ENCODE data around the gene XYLB. TPM values are rescaled to one million over a fixed set of nuclear protein-coding genes. Genes with fewer than 3 reads are reported as not detected.

XYLB gene
- polyA plus RNA-seq, 1 of the 3 experiments (the other 2 are of a cell fraction), result 2.7 TPM

GRCh38 chr3:38455639-38456430 lies 109.2 kb downstream of the XYLB start:
- no peaks in the 10 kb centered on the region for H3K9me2 ChIP-seq
- no peaks in the 10 kb centered on the region for H3K9me3 ChIP-seq
- peak overlapping the region; percentile 84 to 87 for H3K4me3 ChIP-seq (ENCODE audit: low read depth in 2 of 2, low read length in 1 of 2)
- H3K9ac ChIP-seq, result peak overlapping the region; percentile 93; the same call in 1 of the 2 replicates
- H3K27me3 ChIP-seq (ENCODE audit: insufficient read depth), result no peaks in the 10 kb centered on the region
- TF ChIP-seq RFX5 (IDR thresholded peaks at IDR 0.05; ENCODE audit: low read length) (no peak), TEAD4 (IDR thresholded peaks at IDR 0.05; ENCODE audit: borderline replicate concordance, insufficient read depth) (no peak), EZH2phosphoT487 (IDR thresholded peaks at IDR 0.05; ENCODE audit: borderline replicate concordance, low read depth) (no peak), TAF1 (IDR thresholded peaks at IDR 0.05; ENCODE audit: borderline replicate concordance, low read depth, low read length) (no peak)
- H3K36me3 ChIP-seq (replicated peaks in 1 of 2; ENCODE audit: control insufficient read depth in 1 of 2, insufficient read depth in 2 of 2, low read length in 1 of 2), result no peaks in the 10 kb centered on the region
- DNase-seq, result peak; percentile 58
- peak overlapping the region in 1 of 2 experiments; percentile 25; a peak in 3 of 4 replicates for H3K27ac ChIP-seq (ENCODE audit: low read depth in 2 of 2, low read length in 1 of 2)
- H4K20me1 ChIP-seq (ENCODE audit: insufficient read depth), result peaks cover 27% of the 10 kb centered on the region
- CTCF ChIA-PET, result interaction anchor here (0.7 to 2.2 kb wide), 8 partner anchors 12 to 199 kb away, joined by 3 to 16 read pairs (median 3); partner anchors contain the start of genes EXOG and XYLB
- H3K4me2 ChIP-seq, result peak overlapping the region; percentile 93
- peaks cover 50% of the 10 kb centered on the region for H3K79me2 ChIP-seq (ENCODE audit: insufficient read depth)
- peak overlapping the region; percentile 70; the same call in 1 of the 2 replicates for H2AFZ ChIP-seq (ENCODE audit: low read depth)
- no peaks in the 10 kb centered on the region for H3F3A ChIP-seq (replicated peaks; ENCODE audit: insufficient read depth)
- POLR2A ChIA-PET, result interaction anchor here (2.0 kb wide), 1 partner anchor 109 kb away, joined by 7 read pairs; the partner anchor contains the start of gene XYLB
- whole genome bisulfite sequencing (ENCODE audit: low lambda C conversion rate), result 61% methylated on average over 4 of the region's 15 CpGs
- H3K4me1 ChIP-seq (ENCODE audit: control insufficient read depth in 1 of 2, insufficient read depth in 2 of 2, low read depth in 1 of 2, low read length in 1 of 2), result peaks cover 0 to 37% of the 10 kb centered on the region in 2 experiments; a peak in 2 of 4 replicates

- H3K9me3 ChIP-seq, result no peaks in the 10 kb centered on the region
- 92% methylated on average over 8 of the region's 9 CpGs for WGBS (ENCODE audit: low lambda C conversion rate)
- H3F3A ChIP-seq (replicated peaks; ENCODE audit: insufficient read depth), result no peaks in the 10 kb centered on the region
- no peak overlapping the region for H3K4me2 ChIP-seq
- no peak overlapping the region for H3K4me3 ChIP-seq (ENCODE audit: low read depth in 2 of 2, low read length in 1 of 2)
- H3K79me2 ChIP-seq (ENCODE audit: insufficient read depth), result peaks cover 50% of the 10 kb centered on the region
- H3K27me3 ChIP-seq (ENCODE audit: insufficient read depth), result no peaks in the 10 kb centered on the region
- H2AFZ ChIP-seq (ENCODE audit: low read depth), result no peak overlapping the region
- H3K27ac ChIP-seq (ENCODE audit: low read depth in 2 of 2, low read length in 1 of 2), result no peak overlapping the region
- peaks cover 0 to 37% of the 10 kb centered on the region in 2 experiments; a peak in 2 of 4 replicates for H3K4me1 ChIP-seq (ENCODE audit: control insufficient read depth in 1 of 2, insufficient read depth in 2 of 2, low read depth in 1 of 2, low read length in 1 of 2)
- H3K9ac ChIP-seq, result no peak overlapping the region
- TF ChIP-seq NFIC (IDR thresholded peaks at IDR 0.05; ENCODE audit: borderline replicate concordance), result no peak
- no peak for TF ChIP-seq EP300 (IDR thresholded peaks at IDR 0.05; ENCODE audit: borderline replicate concordance in 1 of 2, low read depth in 1 of 2, low read length in 1 of 2)
- no peak for TF ChIP-seq RFX5 (IDR thresholded peaks at IDR 0.05; ENCODE audit: low read length)
- no peak for TF ChIP-seq EZH2phosphoT487 (IDR thresholded peaks at IDR 0.05; ENCODE audit: borderline replicate concordance, low read depth)
- TF ChIP-seq ZBTB33 (IDR thresholded peaks at IDR 0.05; ENCODE audit: borderline replicate concordance, low read depth), result no peak
- TF ChIP-seq JUND (IDR thresholded peaks at IDR 0.05), result no peak
- TF ChIP-seq TCF12 (IDR thresholded peaks at IDR 0.05), result no peak
- TF ChIP-seq SIN3A (IDR thresholded peaks at IDR 0.05; ENCODE audit: borderline replicate concordance, low read depth, low read length), result no peak
- no peak for TF ChIP-seq TEAD4 (IDR thresholded peaks at IDR 0.05; ENCODE audit: borderline replicate concordance, insufficient read depth)
- TF ChIP-seq CTCF (IDR thresholded peaks at IDR 0.05), result no peak
- no peak for TF ChIP-seq MAX (IDR thresholded peaks at IDR 0.05; ENCODE audit: low read depth)
- no peak for TF ChIP-seq GATA2 (CRISPR knock-in tag; IDR thresholded peaks at IDR 0.05)
- TF ChIP-seq GABPA (IDR thresholded peaks at IDR 0.05; ENCODE audit: low read depth), result no peak
- TF ChIP-seq FOXJ3 (CRISPR knock-in tag; IDR thresholded peaks at IDR 0.05), result no peak
- TF ChIP-seq FOXM1 (IDR thresholded peaks at IDR 0.05; ENCODE audit: low read depth), result no peak
- TF ChIP-seq RAD21 (IDR thresholded peaks at IDR 0.05; ENCODE audit: low read length), result no peak
- no peak for TF ChIP-seq TAF1 (IDR thresholded peaks at IDR 0.05; ENCODE audit: borderline replicate concordance, low read depth, low read length)
- no peak for TF ChIP-seq POLR2AphosphoS5 (IDR thresholded peaks at IDR 0.05; ENCODE audit: low read depth, low read length)
- no peak for TF ChIP-seq SMC3 (IDR thresholded peaks at IDR 0.05; ENCODE audit: low read depth, low read length)
- TF ChIP-seq NRF1 (IDR thresholded peaks at IDR 0.05; ENCODE audit: low read depth, low read length), result no peak
- ChIA-PET POLR2A (no interaction called here), CTCF (interaction anchor here (1.0 to 1.6 kb wide), 3 partner anchors 22 to 111 kb away, joined by 4 read pairs; partner anchors contain the start of gene EXOG)
- no peaks in the 10 kb centered on the region for H3K36me3 ChIP-seq (replicated peaks in 1 of 2; ENCODE audit: control insufficient read depth in 1 of 2, insufficient read depth in 2 of 2, low read length in 1 of 2)
- H4K20me1 ChIP-seq (ENCODE audit: insufficient read depth), result peaks cover 27% of the 10 kb centered on the region
- no peaks in the 10 kb centered on the region for H3K9me2 ChIP-seq
- no peak for DNase-seq
These were observed 110.8 kb downstream of the XYLB start for GRCh38 chr3:38457111-38458003.
